ENCODE results near the gene SLCO4A1. TPM values are rescaled to one million over a fixed set of nuclear protein-coding genes. Genes with fewer than 3 reads are reported as not detected.

The SLCO4A1 gene
- total and polyA plus RNA-seq, 9 of the 15 experiments (the other 6 are each of a cell fraction or from before 2014, with no cell fraction given): 1.6 to 21.9 (median 12.8) TPM

- no peaks in the 10 kb centered on the region for H3K27me3 ChIP-seq (ENCODE audit: control insufficient read depth in 2 of 2, insufficient read depth in 2 of 2, low read length in 2 of 2)
- no peak overlapping the region for H3K4me2 ChIP-seq (ENCODE audit: insufficient read depth, low read length)
- in situ Hi-C loops (cut with MboI): no loop called here
- no peaks in the 10 kb centered on the region for H3K9me1 ChIP-seq (ENCODE audit: control insufficient read depth, insufficient read depth, low read length)
- CTCF ChIA-PET (ENCODE audit: low intra/inter-chr PET ratio): no interaction called here
- no TSS peak for BruUV-seq (replicated peaks)
- intact Hi-C loops (cut with micrococcal nuclease): no loop called here
- no peak overlapping the region for H3K9ac ChIP-seq (ENCODE audit: insufficient read depth in 1 of 2, low read depth in 2 of 2, low read length in 2 of 2)
- ATAC-seq: no peak
- no peak overlapping the region for H2AFZ ChIP-seq (ENCODE audit: low read depth, low read length)
- no peak for DNase-seq (ENCODE audit: extremely low read depth in 1 of 4, low spot score in 3 of 4)
- H3K27ac ChIP-seq (ENCODE audit: extremely low read depth, low read depth, low read length): no peak overlapping the region
- peaks cover 0 to 42% of the 10 kb centered on the region in 2 experiments; a peak in 2 of 5 replicates for H3K4me1 ChIP-seq (replicated peaks in 1 of 2; ENCODE audit: control insufficient read depth in 2 of 2, insufficient read depth in 2 of 2, low read length in 2 of 2)
- H3K9me3 ChIP-seq (replicated peaks; ENCODE audit: control insufficient read depth, insufficient read depth, low read depth, low read length): no peaks in the 10 kb centered on the region
- H4K20me1 ChIP-seq (replicated peaks; ENCODE audit: control insufficient read depth, insufficient read depth, low read length): no peaks in the 10 kb centered on the region; the same call in 1 of the 2 replicates
- POLR2A ChIA-PET: interaction anchor here (0.5 to 0.9 kb wide), 3 partner anchors 10 to 27 kb away, joined by 3 to 4 read pairs (median 3); no protein-coding TSS in a partner anchor
- no peak overlapping the region for H3K4me3 ChIP-seq
- WGBS (ENCODE audit: insufficient coverage, low coverage, missing lambda C conversion rate): 82% methylated on average over 11 of the region's 25 CpGs
- H3K36me3 ChIP-seq (ENCODE audit: control insufficient read depth, insufficient read depth, low read length): peaks cover 41% of the 10 kb centered on the region; the same call in 1 of the 3 replicates
- peaks cover 8% of the 10 kb centered on the region; the same call in 2 of the 3 replicates for H3K79me2 ChIP-seq (ENCODE audit: control insufficient read depth, insufficient read depth, low read length)
- no peak for FAIRE-seq
- TF ChIP-seq CXXC5 (CRISPR knock-in tag; IDR thresholded peaks at IDR 0.05) (no peak), EP300 (IDR thresholded peaks at IDR 0.05; ENCODE audit: low read length) (no peak), EP400 (IDR thresholded peaks at IDR 0.05) (no peak), PHF21A (IDR thresholded peaks at IDR 0.05; ENCODE audit: borderline replicate concordance, low read depth) (no peak), ARID2 (IDR thresholded peaks at IDR 0.05) (no peak), ZC3H8 (IDR thresholded peaks at IDR 0.05) (no peak)
- TF ChIP-seq, protein P1, sequence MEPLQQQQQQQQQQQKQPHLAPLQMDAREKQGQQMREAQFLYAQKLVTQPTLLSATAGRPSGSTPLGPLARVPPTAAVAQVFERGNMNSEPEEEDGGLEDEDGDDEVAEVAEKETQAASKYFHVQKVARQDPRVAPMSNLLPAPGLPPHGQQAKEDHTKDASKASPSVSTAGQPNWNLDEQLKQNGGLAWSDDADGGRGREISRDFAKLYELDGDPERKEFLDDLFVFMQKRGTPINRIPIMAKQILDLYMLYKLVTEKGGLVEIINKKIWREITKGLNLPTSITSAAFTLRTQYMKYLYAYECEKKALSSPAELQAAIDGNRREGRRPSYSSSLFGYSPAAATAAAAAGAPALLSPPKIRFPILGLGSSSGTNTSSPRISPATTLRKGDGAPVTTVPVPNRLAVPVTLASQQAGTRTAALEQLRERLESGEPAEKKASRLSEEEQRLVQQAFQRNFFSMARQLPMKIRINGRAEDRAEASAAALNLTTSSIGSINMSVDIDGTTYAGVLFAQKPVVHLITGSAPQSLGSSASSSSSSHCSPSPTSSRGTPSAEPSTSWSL (CRISPR knock-in tag; IDR thresholded peaks at IDR 0.05; ENCODE audit: borderline replicate concordance): no peak
- TF ChIP-seq, protein P2, sequence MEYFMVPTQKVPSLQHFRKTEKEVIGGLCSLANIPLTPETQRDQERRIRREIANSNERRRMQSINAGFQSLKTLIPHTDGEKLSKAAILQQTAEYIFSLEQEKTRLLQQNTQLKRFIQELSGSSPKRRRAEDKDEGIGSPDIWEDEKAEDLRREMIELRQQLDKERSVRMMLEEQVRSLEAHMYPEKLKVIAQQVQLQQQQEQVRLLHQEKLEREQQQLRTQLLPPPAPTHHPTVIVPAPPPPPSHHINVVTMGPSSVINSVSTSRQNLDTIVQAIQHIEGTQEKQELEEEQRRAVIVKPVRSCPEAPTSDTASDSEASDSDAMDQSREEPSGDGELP (CRISPR knock-in tag; IDR thresholded peaks at IDR 0.05; ENCODE audit: borderline replicate concordance): no peak
- TF ChIP-seq, protein P3, sequence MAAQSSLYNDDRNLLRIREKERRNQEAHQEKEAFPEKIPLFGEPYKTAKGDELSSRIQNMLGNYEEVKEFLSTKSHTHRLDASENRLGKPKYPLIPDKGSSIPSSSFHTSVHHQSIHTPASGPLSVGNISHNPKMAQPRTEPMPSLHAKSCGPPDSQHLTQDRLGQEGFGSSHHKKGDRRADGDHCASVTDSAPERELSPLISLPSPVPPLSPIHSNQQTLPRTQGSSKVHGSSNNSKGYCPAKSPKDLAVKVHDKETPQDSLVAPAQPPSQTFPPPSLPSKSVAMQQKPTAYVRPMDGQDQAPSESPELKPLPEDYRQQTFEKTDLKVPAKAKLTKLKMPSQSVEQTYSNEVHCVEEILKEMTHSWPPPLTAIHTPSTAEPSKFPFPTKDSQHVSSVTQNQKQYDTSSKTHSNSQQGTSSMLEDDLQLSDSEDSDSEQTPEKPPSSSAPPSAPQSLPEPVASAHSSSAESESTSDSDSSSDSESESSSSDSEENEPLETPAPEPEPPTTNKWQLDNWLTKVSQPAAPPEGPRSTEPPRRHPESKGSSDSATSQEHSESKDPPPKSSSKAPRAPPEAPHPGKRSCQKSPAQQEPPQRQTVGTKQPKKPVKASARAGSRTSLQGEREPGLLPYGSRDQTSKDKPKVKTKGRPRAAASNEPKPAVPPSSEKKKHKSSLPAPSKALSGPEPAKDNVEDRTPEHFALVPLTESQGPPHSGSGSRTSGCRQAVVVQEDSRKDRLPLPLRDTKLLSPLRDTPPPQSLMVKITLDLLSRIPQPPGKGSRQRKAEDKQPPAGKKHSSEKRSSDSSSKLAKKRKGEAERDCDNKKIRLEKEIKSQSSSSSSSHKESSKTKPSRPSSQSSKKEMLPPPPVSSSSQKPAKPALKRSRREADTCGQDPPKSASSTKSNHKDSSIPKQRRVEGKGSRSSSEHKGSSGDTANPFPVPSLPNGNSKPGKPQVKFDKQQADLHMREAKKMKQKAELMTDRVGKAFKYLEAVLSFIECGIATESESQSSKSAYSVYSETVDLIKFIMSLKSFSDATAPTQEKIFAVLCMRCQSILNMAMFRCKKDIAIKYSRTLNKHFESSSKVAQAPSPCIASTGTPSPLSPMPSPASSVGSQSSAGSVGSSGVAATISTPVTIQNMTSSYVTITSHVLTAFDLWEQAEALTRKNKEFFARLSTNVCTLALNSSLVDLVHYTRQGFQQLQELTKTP (IDR thresholded peaks at IDR 0.05; ENCODE audit: low read depth in 1 of 2, partially characterized antibody in 2 of 2): no peak
- TF ChIP-seq, protein P4, sequence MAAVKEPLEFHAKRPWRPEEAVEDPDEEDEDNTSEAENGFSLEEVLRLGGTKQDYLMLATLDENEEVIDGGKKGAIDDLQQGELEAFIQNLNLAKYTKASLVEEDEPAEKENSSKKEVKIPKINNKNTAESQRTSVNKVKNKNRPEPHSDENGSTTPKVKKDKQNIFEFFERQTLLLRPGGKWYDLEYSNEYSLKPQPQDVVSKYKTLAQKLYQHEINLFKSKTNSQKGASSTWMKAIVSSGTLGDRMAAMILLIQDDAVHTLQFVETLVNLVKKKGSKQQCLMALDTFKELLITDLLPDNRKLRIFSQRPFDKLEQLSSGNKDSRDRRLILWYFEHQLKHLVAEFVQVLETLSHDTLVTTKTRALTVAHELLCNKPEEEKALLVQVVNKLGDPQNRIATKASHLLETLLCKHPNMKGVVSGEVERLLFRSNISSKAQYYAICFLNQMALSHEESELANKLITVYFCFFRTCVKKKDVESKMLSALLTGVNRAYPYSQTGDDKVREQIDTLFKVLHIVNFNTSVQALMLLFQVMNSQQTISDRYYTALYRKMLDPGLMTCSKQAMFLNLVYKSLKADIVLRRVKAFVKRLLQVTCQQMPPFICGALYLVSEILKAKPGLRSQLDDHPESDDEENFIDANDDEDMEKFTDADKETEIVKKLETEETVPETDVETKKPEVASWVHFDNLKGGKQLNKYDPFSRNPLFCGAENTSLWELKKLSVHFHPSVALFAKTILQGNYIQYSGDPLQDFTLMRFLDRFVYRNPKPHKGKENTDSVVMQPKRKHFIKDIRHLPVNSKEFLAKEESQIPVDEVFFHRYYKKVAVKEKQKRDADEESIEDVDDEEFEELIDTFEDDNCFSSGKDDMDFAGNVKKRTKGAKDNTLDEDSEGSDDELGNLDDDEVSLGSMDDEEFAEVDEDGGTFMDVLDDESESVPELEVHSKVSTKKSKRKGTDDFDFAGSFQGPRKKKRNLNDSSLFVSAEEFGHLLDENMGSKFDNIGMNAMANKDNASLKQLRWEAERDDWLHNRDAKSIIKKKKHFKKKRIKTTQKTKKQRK (IDR thresholded peaks at IDR 0.05; ENCODE audit: borderline replicate concordance, low read depth, low read length): no peak
These were observed 16.4 kb downstream of the SLCO4A1 start for GRCh38 chr20:62658593-62659178.

All from K562 (cell line).